ENCODE measurements around the gene MS4A2. TPM values are rescaled to one million over a fixed set of nuclear protein-coding genes. Genes with fewer than 3 reads are reported as not detected.
"Not testable (repeated sequence)": the region's sequence is repeated elsewhere in the genome, so short reads cannot be mapped to it uniquely, and the experiment has no call there.

MS4A2 gene
- total RNA-seq, 1 donor from 2014 or later = 11.2 TPM

DNA sequence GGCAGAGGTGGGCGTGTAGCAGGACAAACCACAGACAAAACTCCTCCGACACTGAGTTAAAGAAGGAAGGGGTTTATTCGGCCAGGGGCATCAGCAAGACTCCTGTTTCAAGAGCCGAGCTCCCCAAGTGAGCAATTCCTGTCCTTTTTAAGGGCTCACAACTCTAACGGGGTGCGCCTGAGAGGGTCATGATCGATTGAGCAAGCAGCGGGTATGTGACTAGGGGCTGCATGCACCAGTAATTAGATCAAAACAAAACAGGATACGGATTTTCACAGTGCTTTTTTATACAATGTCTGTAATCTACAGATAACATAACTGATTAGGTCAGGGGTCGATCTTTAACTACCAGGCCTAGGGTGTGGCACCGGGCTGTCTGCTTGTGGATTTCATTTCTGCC is 12.9 kb downstream of the MS4A2 start:
- not testable (repeated sequence) for DNase-seq (ENCODE audit: low spot score)

DNA sequence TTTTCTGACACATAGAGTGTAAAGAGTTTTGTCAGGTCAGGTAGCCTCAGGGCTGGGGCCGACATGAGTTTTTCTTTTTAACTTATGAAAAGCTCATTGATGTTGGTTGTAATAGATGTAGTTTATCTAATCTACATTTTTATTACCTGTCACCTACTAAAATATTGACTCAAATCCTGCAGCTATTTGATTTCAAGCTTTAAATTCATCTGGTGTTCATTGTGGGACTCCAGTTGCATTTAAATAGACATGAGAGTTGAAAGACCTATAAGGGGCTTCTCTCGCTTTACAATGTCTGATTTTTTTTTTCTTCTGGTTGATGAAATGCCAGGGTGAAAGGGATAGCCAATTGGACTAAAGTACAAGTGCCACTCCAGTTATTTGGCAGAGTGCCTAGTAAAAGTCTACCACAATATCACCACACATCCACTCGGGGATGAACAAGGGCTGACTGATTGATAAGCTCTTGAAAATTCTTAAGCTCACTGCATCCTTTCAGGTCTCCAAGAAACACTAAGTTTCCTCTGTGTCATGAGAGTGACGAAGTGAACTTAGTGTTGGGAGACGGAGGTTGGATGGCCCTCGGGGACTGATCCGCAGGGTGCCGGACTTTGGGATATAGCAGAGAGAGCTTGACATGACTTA is 16.1 kb downstream of the MS4A2 start:
- DNase-seq (ENCODE audit: low spot score) = not testable (repeated sequence)

DNA sequence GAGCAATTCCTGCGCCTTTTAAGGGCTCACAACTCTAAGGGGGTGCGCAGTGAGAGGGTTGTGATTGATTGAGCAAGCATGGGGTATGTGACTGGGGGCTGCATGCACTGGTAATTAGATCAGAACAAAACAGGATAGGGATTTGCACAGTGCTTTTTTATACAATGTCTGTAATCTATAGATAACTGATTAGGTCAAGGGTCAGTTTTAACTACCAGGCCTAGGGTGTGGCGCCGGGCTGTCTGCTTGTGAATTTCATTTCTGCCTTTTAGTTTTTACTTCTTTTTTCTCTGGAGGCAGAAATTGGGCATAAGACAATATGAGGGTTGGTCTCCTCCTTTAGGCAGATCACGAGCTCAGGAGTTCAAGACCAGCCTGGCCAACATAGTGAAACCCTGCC is 20.2 kb downstream of the MS4A2 start:
- DNase-seq (ENCODE audit: low spot score) = not testable (repeated sequence)

DNA sequence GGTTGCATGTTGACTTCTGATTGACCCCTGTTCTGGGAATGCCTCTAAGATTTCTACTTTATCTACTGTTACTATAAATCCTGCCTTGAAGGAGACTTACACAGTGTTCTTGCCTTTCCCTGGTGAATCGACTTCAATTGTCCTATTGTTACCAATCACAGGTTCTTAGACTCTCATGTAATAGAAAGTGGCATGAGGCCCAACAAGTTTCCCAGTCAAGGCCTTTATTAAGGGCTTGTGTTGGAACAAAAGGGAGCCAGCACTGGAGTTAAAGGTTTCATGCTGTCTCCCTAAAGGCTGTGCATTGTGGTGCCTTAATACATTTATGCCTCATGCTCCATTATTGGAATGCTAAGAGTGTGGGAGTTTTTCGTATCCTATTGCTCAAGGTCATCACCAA is 23.3 kb downstream of the MS4A2 start:
- no peak for DNase-seq (ENCODE audit: low spot score)

DNA sequence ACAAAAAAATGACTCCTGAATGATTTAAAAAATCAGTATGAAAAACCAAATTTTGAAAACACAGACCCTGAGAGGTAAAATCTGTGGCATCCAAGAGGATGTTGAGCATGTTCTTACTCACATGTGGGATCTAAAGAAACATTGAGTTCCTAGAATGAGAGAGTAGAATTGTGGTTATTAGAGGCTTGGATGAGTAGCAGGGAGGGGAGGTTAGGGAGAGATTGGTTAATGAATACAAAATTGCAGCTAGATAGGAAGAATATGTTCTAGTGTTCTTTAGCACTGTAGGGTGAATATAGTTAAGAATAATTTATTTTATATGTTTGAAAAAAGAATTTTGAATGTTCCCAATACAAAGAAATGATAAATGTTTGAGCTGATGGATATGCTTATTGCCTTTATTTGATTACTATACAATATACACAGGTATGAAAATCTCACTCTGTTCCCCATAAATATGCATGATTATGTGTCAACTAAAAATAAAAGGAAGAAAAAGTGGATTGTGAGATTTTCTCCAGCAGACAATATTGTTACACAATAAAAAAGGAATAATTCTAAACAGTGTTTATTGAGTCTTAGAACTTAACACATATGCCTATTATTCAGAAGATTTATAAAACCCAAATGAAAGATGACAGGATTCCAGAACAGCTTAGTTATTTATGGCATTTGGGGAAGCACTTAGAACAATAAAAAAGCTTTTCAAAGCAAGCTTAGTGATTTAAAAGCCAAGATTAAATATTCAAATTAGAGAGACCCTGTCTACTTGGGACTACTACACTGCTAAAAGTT is 28.7 kb downstream of the MS4A2 start:
- DNase-seq (ENCODE audit: low spot score) = no peak

DNA sequence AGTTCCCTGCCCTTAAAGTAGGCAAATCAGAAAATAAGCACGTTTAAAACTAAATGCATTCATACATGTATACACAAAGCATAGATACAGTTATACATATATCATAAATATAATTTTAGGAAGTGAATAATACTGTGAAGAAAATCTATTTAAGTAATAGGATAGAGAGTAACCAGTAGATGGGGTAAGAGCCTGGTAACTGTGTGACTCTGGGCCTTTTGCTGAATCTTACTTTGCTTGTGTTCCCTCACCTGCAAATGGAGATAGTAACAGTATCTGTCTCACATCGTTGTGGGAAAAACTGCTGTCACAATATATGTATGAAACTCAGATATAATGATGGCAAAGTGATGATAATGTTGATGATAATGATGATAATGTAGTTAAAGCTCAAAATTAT is 29.9 kb downstream of the MS4A2 start:
- no peak for DNase-seq (ENCODE audit: low spot score)

DNA sequence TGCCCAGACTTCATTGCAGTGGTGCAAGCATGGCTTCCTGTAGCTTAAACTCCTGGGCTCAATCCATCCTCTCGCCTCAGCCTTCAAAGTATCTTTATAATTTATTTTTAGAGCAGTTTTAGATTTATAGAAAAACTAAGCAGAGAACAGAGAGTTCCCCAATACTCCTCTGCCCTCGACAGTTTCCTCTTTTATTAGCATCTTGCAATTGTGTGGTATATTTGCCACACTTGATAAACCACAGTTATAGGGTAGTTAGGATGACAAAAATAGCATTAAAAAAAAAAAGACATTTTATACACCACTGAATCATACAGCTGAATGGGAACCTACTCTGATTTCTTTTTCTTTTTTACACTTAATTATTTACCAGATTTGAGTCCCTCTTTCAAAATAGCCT is 31.2 kb downstream of the MS4A2 start:
- DNase-seq (ENCODE audit: low spot score) = no peak

DNA sequence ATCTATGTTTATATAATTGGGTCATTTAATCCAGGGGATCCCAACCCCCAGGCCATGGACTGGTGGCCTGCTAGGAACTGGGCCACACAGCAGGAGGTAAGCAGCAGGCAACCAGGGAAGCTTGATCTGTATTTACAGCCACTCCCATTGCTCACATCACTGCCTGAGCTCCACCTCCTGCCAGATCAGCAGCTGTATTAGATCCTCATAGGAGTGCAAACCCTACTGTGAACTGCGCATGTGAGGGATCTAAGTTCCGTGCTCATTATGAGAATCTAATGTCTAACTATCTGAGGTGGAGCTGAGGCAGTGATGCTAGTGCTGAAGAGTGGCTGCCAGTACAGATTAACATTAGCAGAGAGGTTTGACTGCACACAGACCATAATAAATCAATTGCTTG is 32.8 kb downstream of the MS4A2 start:
- peak; percentile 68 for DNase-seq (ENCODE audit: low spot score)

DNA sequence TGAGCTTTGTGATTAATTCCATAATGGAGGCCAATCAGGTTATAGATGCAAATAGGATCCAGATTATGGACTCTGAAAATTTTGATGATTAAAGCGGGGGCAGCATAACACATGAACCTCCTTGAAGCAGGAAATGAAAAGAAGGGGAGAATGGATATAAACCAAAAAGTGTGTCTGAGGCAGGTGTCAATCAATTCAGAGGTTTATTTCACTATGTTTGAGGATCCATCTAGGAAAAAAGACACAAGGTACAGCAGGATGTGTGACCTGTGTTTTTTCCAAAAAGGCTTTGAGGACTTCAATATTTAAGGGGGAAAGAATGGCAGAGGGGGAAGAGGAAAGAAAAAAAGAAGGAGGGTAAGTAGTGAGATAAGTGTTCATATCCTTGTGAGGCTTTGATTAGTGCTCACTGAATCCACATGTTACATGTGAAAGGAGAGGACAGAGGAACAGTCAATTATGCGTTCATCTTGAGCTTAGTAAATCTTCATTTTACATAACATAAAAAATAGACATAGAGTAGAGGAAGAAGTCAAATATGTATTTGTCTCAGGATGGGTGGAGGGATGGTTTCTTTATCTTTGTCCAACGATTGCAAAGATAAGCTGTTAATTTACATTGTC is 34.1 kb downstream of the MS4A2 start:
- no peak for DNase-seq (ENCODE audit: low spot score)

DNA sequence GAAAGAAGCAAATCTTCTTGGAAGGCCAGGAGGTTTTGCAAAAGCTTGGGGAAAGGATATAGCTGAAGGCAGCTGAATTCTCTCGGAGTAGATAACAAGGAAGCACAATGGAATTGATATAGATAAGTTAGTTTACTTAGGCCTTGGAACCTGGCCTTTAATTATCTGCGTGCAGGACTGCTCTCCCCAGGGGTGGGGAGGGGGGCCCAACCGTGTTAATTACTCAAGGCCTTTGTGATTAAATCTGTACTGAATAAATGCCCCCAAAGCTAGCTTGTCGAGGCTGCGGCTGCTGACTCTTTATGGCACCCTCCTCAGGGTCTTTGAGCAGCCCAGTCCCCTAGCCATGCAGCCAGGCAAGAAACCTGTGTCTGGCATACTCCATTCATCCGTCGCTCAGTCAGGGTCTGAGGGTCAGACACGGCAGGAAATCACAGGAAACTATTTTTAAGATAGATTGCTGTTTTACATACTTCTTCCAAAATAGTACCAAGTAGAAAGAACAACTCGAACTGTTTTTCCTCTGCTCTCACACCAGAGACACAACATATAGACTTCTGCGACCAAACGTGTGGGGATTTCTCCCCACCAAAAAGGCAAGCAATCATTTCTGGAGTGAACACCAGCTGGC is 36.5 kb downstream of the MS4A2 start:
- DNase-seq (ENCODE audit: low spot score) = no peak

DNA sequence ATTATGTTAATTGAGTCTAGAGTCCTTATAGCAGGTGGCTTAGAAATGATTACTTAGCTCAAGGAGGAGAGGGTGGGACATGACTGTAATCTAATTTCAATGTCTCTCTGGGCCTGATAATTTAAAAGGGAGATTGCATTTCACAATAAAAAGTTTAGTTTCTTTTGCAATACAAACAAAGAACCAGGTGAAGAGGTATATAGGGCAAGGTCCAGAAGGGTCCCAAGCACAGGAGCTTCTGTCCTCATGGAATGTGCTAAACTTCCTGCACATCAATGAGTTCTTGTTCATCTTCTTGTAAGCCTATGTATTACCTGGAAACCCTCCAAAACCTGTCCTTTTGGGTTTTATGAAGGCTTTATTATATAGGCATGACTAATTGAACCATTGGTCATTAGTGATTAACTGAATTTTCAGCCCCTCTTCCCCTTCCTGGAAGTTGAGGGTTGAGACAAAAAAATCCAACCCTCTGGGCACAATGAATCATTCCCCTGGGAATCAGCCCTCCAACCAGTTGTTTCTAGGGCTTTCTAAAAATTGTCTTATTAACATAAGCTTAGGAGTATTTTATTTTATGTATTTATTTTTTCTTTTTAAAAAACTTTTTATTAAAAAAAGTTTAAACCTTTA is 37.6 kb downstream of the MS4A2 start:
- DNase-seq (ENCODE audit: low spot score) = no peak

DNA sequence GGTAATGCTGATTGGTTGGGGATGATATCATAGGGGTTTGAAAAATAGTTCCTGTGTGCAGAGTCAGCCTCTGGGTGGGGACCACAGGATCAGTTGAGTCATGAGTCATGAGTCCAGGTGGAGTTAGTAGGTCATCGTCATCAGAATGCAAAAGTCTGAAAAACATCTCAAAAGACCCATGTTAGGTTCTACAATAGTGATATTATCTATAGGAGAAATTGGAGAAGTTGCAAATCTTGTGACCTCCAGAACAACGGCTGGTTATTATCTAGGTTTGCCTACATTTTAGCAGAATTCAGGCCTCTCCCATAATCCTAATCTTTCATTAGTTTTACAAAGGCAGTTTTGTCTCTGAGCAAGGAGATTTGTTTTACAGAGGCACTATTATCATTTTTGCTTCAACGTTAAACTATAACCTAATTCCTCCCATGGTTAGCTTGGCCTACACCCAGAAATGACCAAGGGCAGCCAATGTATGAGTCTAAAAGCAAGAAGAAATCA is 38.9 kb downstream of the MS4A2 start:
- DNase-seq (ENCODE audit: low spot score) = no peak

DNA sequence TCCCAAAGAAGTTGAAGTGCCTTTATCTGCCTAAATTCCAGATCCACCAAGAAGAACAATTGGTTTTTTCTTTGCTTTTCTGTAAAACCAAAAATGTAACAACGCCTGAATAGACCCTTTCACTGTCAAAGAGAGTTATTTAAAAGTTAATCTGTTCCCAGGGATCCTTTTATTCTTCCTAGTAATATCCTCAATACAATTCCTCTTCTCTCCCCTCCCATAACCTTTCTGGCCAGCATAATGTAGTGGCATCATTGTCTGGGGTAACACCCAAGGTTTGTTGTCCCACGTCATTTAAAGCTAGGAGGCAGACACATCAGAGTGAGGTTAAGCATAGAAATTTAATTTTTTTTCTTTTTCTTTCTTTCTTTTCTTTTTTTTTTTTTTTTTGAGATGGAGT is 39.9 kb downstream of the MS4A2 start:
- DNase-seq (ENCODE audit: low spot score) = no peak

DNA sequence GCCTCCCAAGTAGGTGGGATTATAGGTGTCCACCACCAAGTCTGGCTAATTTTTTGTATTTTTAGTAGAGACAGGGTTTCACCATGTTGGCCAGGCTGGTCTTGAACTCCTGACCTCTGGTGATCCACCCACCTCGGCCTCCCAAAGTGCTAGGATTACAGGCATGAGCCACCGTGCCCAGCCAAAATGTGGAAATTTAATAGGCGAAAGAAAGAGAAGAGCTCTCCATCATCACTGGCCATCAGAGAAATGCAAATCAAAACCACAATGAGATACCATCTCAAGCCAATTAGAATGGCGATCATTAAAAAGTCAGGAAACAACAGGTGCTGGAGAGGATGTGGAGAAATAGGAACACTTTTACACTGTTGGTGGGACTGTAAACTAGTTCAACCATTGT is 40.4 kb downstream of the MS4A2 start:
- not testable (repeated sequence) for DNase-seq (ENCODE audit: low spot score)

DNA sequence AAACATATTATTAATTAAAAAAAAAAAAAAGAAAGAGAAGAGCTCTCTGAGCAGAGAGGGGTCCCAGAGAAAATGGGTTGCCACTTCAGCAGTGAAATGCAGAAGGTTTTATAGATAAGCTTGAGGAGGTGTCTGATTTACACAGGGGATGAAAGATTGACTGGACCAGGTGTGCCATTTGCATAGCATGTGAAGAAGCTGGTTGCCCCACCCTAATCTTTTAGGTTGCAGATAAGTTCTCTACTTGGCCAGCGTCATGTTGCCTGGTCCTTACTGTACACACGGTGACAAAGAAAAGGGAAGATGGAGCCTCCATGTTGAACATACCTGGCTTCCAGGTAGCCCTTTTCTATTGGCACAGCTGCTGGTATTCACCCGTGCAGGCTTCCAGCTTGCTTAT is 41.4 kb downstream of the MS4A2 start:
- DNase-seq (ENCODE audit: low spot score) = no peak

DNA sequence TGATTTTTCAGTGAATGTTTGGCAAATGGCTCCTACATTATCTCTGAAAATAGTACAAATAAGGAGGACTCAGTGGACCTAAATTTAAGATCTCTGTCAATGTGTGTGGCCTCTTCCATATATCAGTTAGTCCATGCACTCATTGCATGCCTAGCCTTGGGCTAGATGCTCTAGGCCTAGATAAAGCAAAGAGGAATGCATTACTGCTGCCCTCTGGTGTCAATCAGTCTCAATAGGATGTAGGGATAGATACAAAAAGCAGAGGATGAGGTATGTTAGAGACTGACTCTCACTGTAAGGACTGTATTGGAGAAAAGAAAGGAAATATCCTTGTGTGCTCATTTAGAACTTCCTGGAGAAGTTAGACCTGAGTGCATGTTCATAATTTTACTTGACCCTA is 42.0 kb downstream of the MS4A2 start:
- DNase-seq (ENCODE audit: low spot score) = peak; percentile 66

DNA sequence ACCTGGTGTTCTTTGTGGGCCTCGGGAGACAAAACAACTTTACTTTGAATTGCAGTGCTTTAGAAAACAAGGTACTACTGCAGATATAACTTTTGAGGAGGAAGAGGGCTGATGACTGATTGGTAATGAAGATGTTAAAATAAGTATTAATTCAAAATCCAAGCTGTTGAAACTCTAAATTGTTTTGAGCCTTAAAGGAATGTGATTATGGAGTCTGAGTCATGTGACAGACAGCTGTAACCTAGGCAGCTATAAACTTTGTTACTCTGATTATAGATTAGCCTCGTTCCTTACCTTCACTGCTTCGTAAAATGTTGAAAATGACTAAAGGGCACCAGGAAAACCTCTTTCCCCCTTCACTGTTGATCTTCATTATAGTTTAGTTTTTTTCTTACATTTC is 43.4 kb downstream of the MS4A2 start:
- DNase-seq (ENCODE audit: low spot score) = no peak

DNA sequence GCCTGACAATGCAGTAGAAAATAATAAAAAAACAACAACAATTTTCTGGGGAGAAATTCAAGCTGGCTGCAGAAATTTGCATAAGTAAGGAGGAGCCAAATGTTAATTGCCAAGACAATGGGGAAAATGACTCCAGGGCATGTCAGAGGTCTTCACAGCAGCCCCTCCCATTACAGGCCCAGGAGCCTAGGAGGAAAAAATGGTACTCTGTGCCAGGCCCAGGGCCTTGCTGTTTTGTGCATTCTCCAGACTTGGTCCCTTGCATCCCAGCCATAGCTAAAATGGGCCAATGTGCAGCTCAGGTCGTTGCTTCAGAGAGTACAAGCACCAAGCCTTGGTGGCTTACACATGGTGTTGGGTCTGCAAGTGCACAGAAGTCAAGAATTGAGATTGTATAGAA is 45.5 kb downstream of the MS4A2 start:
- DNase-seq (ENCODE audit: low spot score) = no peak

DNA sequence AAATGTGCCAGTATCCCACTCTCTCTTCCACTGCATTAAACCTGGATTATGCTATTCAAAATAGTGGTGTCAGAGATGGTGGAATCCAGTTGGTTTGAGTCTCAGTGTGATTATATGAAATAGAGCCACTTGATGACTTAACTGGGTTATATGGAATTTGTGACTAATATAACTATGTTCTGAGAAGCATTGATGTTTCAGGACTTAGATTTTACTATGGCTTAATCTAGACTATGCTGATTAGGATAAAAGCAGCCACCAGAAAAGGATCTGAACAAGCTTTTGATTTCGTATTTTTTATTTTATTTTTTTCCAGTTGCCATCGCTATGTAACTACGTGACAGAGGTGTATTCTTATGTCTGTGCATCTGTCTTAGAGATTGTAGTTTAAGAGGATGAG is 55.3 kb downstream of the MS4A2 start:
- DNase-seq (ENCODE audit: low spot score) = no peak

DNA sequence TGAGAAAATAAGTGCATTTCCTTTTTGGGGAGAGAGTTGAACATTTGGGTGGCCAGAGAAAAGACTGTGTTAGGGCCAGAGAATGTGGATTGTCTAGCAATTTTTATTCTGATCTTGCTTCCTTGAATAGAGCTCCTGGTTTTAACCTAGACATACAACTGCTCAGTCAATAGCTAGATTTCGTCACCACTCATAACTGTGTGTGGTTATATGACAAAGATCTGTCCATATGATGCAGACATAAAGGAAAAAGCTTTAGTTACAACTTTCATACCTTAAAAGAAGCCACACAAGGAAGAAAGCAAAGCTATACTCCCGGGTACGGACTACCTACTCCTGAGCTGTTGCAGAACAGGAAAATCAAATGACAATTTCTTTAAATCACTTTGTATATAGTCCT is 57.2 kb downstream of the MS4A2 start:
- no peak for DNase-seq (ENCODE audit: low spot score)
